GM20000 (cell line): ENCODE data around the gene CHST11.

Experiments
- DNase-seq: peaks from one replicate; pipeline ENCODE4 v3.0.0; 2012; ENCODE audit warnings: low spot score
- TF ChIP-seq, protein P1 (sequence below): IDR thresholded peaks from 2 replicates; pipeline ENCODE4 v1.5.1; 2012; ENCODE audit warnings: mild to moderate bottlenecking, control low read depth; ENCODE audit errors: extremely low read depth, missing control alignments

Gene CHST11

DNA sequence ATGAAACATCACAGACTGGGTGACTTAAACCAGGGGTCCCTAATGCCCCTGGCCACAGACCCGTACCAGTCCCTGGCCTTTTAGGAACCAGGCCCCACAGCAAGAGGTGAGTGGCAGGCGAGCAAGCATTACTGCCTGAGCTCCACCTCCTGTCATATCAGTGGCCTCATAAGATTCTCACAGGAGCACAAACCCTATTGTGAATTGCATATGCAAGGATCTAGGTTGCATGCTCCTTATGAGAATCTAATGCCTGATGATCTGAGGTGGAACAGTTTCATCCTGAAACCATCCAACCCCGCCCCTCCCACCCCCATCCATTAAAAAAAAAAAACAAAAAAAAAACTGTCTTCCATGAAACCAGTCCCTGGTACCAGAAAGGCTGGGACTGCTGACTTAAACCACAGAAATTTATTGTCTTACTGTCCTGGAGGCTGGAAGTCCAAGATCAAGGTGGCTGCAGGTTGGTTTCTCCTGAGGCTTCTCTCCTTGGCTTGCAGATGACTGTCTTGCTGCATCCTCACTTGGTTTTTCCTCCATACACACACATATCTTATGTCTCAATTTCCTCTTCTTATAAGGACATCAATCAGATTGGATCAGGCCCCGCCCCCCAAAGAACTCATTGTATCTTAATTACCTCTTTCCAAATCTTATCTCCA, 235.9 kb downstream of the CHST11 start:
- TF ChIP-seq, protein P1, sequence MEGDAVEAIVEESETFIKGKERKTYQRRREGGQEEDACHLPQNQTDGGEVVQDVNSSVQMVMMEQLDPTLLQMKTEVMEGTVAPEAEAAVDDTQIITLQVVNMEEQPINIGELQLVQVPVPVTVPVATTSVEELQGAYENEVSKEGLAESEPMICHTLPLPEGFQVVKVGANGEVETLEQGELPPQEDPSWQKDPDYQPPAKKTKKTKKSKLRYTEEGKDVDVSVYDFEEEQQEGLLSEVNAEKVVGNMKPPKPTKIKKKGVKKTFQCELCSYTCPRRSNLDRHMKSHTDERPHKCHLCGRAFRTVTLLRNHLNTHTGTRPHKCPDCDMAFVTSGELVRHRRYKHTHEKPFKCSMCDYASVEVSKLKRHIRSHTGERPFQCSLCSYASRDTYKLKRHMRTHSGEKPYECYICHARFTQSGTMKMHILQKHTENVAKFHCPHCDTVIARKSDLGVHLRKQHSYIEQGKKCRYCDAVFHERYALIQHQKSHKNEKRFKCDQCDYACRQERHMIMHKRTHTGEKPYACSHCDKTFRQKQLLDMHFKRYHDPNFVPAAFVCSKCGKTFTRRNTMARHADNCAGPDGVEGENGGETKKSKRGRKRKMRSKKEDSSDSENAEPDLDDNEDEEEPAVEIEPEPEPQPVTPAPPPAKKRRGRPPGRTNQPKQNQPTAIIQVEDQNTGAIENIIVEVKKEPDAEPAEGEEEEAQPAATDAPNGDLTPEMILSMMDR: no peak
- no peak for DNase-seq

- TF ChIP-seq, protein P1: no peak
- no peak for DNase-seq
Observed at GRCh38 chr12:104693493-104693892, 236.7 kb downstream of the CHST11 start.

DNA sequence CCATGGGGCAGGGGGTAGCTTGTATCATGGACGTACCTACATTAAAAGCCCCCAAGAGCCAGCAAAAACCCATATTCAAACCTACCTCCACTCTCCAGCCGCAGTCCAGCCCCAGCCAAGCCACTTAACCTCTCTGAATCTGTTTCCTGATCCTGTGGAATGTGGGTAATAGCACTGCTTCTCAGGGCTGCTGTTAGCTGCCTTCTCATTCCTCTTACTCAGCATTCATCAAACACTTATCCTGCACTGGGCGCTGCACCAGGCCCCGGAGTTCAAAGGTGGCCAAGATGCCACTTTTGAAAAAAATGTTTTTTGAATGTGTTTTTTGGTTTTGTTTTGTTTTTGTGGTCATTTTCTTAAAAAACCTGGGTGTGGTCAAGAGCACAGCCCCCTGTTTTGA, 237.4 kb downstream of the CHST11 start:
- no peak for DNase-seq
- TF ChIP-seq, protein P1: no peak

GRCh38 chr12:104694711-104695110, 238.0 kb downstream of the CHST11 start:
- no peak for DNase-seq
- TF ChIP-seq, protein P1: no peak

DNA sequence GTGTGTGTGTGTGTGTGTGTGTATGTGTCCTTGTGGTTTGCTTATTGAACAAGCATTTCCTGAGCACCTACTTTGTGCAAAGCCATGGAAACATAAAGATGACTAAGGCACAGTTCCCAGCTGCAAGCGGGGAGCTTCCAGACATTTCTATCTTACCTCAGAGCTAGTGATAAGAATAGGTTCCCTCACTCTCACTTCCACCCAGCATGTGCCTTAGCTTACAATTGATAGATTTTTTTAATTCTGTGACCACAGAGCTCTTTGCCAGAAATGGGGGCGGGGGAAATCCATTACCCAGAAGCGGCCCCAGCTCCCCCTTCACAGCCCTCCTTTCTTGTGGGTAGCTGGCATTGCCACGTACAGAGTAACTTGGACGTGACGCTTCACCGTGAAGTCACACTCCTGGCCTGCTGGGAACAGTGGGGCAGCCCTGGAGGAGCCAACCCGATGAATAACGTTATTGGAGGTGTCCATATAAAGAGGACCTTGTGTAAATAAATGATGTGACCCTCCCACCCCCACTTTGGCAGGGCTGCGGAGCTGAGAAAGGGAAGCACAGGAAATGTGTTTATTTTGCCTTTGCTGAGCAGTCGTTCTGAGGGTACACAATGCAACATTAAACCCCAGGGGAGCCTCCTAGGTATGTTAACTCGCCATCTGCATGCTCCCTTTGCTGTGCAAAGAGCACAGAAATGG, 238.9 kb downstream of the CHST11 start:
- peak; percentile 49 for DNase-seq
- TF ChIP-seq, protein P1: no peak

- no peak for DNase-seq
- TF ChIP-seq, protein P1: no peak
Observed at GRCh38 chr12:104697186-104697585, 240.4 kb downstream of the CHST11 start.

- no peak for DNase-seq
- TF ChIP-seq, protein P1: no peak
Observed at GRCh38 chr12:104698871-104699270, 242.1 kb downstream of the CHST11 start.
